Stimulated activated CD8-positive, alpha-beta memory T cell treated with anti-CD3 and anti-CD28 coated beads, Interleukin-2, amount 100 ng/mL, for 1 hour (primary cell): ENCODE measurements around the gene ABHD17B.
A peak's percentile ranks its signal among the peaks of the same experiment; 100 is the strongest.
"Not testable (repeated sequence)": the region's sequence is repeated elsewhere in the genome, so short reads cannot be mapped to it uniquely, and the experiment has no call there.

Experiments used
- DNase-seq, 2 donors: peaks; one replicate each; pipeline ENCODE4 v3.0.0-alpha.2; 2020; ENCODE audit warnings: low read depth in 2 of 2

ABHD17B gene

GRCh38 chr9:71916834-71917534 lies 6.0 kb upstream of the ABHD17B start:
- no peak for DNase-seq

DNA sequence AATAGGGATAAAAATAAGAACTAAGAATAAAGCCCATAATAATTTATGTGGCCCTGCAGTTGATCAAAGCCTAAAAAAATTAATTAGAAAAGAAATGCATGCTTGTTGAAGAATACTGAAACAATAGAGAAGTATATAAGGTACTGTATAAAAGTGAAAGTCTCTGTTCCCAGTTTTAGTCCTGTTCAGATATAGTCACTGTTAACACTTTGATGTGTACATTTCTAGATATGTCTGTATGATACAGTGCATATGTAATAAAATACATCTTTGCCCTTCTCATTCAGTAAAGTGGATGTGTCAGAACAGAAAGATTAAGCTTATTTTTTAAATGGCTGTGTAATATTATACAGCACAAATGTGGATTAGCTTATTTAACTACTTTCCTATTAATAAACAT lies 4.5 kb upstream of the ABHD17B start:
- DNase-seq, result no peak

DNA sequence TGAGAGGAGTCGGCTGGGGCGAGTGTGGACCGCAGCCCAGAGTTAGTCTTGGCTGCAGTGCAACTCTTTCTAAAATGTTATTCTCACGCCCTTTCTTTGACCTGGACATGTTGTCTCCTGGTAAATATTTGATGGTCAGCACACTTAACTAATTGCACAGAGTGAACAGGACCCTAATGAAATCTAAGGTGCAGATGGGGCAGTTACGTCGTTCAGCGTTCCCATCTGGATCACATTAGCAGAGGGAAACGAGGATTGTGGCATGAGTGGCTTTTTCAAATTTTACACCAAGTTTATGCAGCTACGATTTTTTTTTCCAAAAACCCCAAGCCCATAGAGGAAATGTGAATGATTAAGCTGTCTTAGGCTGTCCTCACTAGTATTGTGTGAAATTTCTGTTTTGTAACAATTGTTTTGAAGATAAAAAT lies 929 bp upstream of the ABHD17B start:
- no peak for DNase-seq

DNA sequence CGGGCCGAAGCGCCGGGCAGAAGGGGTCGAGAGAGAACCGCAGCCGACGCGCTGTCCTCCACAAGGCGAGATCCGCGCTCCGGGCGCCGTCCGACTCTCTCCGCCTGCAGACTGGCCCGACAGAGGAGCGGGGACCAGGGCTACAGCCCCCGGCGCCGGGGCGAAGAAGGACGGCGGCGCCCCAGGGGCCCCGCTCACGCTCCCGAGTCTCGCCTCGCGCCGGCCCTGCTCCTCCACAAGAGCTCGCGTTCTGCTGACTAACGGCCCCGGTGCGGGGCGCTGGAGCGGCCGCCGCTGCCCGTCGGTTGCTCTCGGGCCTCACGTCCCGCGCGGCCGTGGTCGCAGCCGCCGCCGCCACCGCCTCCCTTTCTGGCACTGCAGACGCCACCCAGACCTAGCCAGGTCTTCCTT lies 338 bp downstream of the ABHD17B start:
- no peak for DNase-seq

GRCh38 chr9:71909887-71910649 lies 925 bp downstream of the ABHD17B start:
- DNase-seq, result peak in 1 of 2 donors; percentile 4

- DNase-seq, result no peak
Observed at GRCh38 chr9:71908825-71909224, 2.2 kb downstream of the ABHD17B start.

GRCh38 chr9:71904076-71904475 lies 6.9 kb downstream of the ABHD17B start:
- DNase-seq, result no peak

- no peak for DNase-seq
Observed at GRCh38 chr9:71901695-71902597, 9.0 kb downstream of the ABHD17B start.

DNA sequence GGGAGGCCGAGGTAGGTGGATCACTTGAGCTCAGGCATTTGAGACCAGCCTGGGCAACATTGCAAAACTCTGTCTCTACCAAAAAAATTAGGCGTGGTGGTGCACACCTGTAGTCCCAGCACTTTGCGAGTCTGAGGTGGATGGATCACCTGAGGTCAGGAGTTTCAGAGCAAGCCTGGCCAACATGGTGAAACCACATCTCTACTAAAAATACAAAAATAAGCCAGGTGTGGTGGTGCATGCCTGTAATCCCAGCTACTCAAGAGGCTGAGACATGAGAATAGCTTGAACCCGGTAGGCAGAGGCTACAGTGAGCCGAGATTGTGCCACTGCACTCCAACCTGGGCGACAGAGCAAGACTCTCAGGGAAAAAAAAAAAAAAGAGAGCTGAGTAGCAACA lies 12.2 kb downstream of the ABHD17B start:
- DNase-seq, result not testable (repeated sequence)

GRCh38 chr9:71897577-71897976 lies 13.4 kb downstream of the ABHD17B start:
- DNase-seq, result no peak

GRCh38 chr9:71896761-71897160 lies 14.2 kb downstream of the ABHD17B start:
- DNase-seq, result no peak

- no peak for DNase-seq
Observed at GRCh38 chr9:71895955-71896354, 15.0 kb downstream of the ABHD17B start.

DNA sequence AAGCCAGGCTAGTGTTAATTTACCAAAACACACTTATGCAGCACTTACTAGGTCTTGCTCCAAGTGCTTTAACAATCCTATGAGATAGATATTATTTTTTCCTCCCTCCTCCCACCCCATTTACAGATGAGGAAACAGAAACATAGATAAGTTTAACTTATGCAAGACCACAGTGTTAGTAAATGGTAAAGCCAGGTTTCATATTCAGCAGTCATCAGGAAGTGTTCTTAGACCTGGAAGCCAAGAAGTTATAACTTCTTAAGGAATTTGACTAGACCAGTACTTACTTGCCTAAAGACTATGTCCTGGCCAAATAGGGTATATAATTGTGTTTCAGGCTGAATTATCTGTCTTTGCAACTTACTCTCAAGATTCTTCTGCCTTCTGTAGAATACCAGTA lies 15.9 kb downstream of the ABHD17B start:
- no peak for DNase-seq

- DNase-seq, result no peak
Observed at GRCh38 chr9:71891557-71892189, 19.3 kb downstream of the ABHD17B start.

DNA sequence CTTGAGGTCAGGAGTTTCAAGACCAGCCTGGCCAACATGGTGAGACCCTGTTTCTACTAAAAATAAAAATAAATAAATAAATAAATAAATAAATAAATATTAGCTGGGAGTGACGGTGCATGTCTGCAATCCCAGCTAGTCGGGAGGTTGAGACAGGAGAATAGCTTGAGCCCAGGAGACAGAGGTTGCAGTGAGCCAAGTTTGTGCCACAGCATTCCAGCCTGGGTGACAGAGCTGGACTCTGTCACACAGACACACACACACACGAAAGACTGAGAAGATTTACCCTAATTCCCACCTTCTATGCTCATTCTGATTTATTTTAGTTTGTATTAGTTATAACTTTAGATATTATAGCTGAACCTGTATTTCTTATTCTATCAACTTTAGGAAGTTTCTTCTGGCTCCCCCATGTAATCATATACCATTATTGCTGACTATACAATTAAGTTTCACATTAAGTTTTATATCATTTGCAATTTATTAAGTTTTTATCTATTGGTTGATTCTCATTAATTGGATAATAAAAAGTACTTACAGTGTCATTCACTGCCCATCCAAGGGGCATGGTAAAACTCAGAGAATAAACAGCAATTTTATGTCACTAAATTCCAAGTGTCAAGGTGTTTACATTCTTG lies 20.8 kb downstream of the ABHD17B start:
- DNase-seq, result no peak

GRCh38 chr9:71887362-71887761 lies 23.6 kb downstream of the ABHD17B start:
- DNase-seq, result no peak

- no peak for DNase-seq
Observed at GRCh38 chr9:71886541-71886940, 24.5 kb downstream of the ABHD17B start.

- DNase-seq, result no peak
Observed at GRCh38 chr9:71886015-71886414, 25.0 kb downstream of the ABHD17B start.

- no peak for DNase-seq
Observed at GRCh38 chr9:71885467-71885866, 25.5 kb downstream of the ABHD17B start.

DNA sequence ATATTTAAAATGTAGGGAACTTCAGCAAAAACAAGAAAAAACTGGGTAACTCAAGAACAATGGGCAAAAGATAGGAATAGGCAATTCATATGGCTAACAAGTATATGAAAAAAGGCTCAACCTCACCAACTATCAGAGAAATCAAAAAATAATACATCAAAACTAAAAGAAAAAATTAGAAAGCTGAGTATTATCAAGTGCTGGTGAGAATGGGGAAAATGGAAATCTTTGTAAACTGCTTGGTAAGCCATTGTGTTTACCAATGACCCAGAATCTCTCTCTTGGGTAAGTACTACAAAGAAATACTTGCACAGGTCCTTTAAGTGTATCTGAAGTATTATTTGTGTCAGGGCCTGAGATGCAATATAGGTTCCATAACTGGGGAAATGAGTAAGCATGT lies 27.0 kb downstream of the ABHD17B start:
- DNase-seq, result no peak

GRCh38 chr9:71879644-71880174 lies 31.3 kb downstream of the ABHD17B start:
- no peak for DNase-seq
